ENCODE data around the gene STAG1.
"Not testable (repeated sequence)": the region's sequence is repeated elsewhere in the genome, so short reads cannot be mapped to it uniquely, and the experiment has no call there.

Gene STAG1

GRCh38 chr3:136752172-136752421 is at the start of gene STAG1:
Gene STAG1 (minus strand): TSS chr3:136752378. CDS start chr3:136630898, 121,480 bp downstream.
- no peak for DNase-seq

- DNase-seq = not testable (repeated sequence)
Observed at GRCh38 chr3:136801146-136801545, 49.0 kb upstream of the STAG1 start.

DNA sequence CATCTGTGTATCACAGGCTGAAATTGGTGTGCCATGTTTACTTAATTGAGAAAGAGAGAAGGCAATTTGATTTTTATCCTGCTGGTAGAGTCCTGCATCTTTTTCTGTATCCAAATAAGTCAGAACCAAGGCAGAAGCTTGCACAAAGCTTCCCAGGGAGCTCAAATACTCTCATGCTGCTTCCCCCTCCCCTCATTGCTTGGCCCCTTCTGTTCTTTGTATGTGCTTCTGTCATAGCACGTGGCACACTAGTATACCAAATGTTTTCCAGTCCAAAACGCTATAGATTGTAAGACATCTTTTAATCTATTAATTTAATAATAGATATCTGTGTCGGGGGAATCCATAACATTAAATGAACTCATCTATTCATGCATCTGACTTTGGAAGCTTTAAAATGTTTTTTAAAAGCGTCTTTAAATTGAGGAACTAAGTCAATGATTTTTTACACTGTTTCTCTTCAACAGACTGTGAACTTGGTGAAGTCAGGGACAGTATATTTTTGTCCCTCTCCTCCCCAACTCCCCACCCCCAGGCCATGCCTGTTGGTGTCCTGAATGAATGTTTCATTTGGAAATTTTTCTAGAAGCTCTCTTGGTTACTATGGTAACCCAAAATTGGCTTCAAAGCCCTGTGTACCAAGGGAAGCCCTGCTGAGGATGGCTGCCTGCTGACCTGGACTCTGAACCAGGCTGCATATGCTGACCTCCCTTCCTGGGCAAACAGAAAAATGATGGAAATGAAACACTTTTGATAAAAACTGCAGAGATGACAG is 40.6 kb upstream of the STAG1 start:
- DNase-seq = no peak

- DNase-seq = no peak
Observed at GRCh38 chr3:136790786-136791185, 38.6 kb upstream of the STAG1 start.

GRCh38 chr3:136789976-136790375 is 37.8 kb upstream of the STAG1 start:
- DNase-seq = no peak

GRCh38 chr3:136788154-136788553 is 36.0 kb upstream of the STAG1 start:
- no peak for DNase-seq

DNA sequence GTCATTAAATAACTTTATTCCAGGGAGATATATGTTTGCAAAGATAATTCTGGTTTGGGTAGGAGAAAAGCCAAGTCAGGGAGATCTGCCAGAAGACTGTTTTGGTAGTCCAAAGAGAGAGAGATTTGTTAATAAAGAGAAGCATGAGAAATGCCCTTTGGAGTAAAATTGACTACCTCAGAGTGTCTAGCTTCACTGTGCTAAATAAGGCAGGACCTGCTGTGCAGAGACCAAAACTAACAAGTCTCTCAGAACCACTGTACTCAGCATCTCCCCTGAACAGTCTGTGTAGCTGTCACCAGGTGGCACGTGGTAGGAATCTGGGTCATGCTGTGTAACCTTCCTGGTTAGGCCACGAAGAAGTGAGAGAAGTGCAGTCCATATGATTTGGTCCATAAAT is 35.2 kb upstream of the STAG1 start:
- DNase-seq = peak; percentile 47

DNA sequence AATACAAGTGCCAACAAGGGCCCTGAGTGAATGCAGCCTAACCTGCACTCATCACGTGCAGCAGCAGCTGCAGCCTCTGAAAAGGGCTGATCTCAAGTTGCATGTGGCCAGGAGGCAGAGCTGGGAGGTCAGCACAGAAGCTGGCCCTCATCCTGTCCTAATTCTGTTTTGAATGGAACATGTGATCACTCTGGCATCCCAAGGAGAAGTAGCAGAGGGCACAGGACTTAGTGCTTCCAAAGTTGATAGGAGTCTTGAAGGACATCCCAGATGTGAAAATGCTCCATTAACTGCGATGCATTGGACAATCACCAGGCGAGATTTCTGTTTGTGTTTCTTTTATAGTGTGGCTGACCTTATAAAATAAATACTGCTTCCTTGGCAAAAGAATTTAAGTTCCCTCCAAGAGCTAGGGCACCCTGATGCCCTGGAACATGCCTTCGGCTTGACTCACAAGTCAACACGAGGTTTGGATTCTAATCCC is 31.6 kb upstream of the STAG1 start:
- no peak for DNase-seq

GRCh38 chr3:136780741-136781140 is 28.6 kb upstream of the STAG1 start:
- DNase-seq = no peak

DNA sequence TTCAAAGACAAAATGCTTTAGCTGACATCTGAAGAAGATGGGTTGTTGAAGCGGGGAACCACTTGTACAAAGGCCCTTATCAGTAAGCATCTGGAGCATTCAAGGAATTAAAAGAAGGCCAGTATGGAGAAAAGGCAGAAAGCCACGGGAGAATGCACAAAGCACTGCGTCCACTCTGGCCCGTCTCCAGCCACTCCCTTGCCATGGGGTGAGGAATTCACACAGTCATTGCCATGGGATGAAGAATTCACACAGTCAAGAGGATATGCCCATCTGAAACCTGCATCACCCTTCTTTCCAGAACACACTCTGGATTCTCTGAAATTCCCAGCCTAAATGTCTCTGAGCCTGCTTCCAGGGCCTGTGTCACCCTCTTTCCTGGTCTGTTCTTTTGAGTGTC is 26.7 kb upstream of the STAG1 start:
- DNase-seq = no peak

DNA sequence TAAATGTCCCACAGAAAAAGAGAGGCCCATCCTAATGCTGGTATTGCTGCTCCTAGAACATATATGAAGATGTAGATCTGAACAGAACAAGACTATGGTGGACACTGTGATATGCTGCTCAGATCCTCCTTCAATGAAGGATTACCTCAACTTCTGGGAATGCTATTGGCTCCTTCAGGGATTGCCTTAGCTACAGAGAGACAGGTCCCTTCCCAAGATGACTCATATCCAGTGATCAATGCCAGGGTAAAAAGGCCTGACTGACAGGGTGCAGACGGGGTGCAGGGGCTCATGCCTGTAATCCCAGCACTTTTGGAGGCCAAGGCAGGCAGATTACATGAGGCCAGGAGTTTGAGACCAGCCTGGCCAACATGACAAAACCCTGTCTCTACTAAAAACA is 20.5 kb upstream of the STAG1 start:
- no peak for DNase-seq

DNA sequence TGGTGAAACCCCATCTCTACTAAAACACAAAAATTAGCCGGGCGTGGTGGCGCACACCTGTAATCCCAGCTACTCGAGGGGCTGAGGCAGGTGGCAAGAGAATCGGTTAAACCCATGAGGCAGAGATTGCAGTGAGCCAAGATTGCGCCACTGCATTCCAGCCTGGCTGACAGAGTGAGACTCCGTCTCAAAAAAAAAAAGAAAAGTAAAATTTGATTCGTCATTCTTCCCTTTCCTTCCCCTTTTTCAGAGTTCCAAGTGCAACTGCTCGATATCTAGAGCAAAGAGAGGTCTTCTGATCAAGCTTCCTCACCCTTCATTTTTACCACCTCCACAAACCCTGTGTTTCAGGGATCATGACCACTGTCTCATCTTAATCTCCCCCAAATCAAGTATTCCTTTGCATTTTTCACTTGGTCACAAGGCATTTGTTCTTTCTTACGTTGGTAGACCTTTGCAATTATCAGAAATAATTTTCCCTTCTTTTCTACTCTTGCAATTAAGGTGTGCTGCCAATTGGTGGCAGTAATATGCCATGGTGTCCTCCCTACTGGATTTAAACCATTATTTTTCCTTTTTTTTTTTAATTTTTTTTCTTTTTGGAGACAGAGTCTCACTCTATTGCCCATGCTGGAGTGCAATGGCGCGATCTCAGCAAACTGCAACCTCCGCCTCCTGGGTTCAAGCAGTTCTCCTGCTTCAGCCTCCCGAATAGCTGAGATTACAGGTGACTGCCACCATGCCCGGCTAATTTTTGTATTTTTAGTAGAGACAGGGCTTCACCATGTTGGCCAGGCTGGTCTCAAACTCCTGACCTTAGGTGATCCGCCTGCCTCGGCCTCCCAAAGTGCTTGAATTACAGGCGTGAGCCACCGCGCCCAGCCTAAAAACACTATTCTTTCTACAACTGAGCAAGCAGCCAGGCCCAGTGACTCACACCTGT is 6.3 kb upstream of the STAG1 start:
- peak; percentile 27 for DNase-seq

DNA sequence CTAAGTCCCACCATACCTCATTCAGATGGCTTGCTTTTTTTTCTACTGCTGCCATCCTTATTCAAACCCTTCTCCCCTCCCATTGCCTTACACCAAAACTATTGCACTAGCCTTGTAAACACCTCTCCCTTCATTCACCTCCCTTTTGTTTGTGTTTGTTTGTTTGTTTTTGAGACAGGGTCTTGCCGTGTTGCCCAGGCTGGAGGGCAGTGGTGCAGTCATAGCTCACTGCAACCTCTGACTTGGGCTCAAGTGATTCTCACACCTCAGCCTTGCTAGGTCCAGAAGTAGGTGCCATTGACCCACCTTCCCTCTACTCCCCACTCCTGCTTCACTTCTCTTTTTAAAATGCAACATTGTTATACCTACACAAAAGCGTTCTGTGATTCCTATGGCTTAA is 3.0 kb upstream of the STAG1 start:
- DNase-seq = no peak

DNA sequence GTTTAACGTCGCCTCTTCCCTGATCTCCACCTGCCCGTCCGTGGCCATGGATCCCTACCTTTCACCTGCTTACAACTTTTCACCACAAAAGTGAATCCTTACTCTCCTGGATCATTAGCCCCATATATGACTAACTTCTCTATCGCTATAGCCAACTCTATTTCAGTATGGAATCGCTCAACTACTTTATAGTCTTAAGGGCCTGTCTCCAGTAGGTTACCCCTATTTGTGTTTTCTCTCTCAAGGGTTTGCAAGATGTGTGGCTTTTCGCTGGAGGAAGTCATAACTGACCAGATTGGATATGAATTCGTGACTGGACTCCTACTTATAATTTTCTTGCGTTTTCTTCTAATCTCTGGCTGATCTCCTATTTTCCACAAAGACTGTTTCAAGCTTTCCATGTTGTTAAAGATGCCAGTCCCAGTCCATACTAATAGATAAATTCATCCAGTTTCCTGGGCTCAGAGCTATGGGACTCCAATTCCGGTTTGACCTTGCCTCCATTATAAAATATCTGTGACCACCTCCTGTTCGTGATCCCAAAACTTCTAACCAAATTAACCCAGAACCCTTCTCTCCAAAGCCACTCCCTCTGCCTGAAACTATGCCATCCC is 1.3 kb upstream of the STAG1 start:
- no peak for DNase-seq

DNA sequence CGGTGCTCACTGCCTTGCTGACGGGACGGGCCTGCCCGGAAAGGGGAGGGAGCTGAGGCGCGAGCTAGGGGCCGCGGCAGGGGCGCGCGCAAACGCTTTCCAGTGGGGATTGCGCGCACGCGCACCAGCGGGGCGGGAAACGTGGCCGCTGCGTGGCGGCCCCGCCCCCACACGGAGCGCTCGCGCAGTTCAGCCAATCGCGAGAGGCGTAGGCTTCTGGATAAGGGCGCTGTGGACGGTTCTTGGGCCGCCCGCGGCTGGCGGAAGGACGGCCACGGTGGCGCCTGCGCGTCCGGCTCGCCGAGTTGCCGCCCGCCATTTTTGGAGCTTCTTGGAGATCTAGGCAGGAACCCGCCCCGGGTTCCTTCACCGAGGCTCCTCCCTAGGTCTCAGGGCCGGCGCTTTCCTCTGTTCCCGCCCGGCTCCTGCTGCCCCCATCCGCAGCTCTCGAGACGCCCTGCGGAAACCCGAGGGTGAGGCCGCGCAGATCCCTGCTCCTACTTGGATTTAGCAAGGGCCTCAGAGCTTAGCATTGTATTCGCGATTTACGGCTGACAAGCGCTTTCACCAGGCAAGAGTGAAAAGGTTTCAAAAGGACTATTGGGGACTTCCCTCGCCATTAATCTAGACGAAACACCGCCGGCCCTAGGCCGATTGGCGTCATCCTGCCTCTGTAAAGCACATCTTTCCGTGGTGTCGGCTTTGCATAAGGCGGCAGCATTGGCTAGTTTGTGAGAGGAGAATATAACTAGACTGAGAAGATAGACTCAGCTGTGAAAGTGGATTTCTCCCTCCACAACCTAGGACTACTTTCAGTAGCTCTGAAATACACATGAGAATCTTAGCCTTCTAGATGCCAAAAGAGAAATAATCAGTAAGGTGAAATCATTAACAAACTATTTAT is 496 bp upstream of the STAG1 start:
- DNase-seq = peak; percentile 99

- peak; percentile 94 for DNase-seq
Observed at GRCh38 chr3:136751316-136752171, 634 bp downstream of the STAG1 start.

GRCh38 chr3:136750897-136751315 is 1.3 kb downstream of the STAG1 start:
- no peak for DNase-seq

- peak; percentile 51 for DNase-seq
Observed at GRCh38 chr3:136750209-136750896, 1.8 kb downstream of the STAG1 start.

- not testable (repeated sequence) for DNase-seq
Observed at GRCh38 chr3:136749602-136750001, 2.6 kb downstream of the STAG1 start.

DNA sequence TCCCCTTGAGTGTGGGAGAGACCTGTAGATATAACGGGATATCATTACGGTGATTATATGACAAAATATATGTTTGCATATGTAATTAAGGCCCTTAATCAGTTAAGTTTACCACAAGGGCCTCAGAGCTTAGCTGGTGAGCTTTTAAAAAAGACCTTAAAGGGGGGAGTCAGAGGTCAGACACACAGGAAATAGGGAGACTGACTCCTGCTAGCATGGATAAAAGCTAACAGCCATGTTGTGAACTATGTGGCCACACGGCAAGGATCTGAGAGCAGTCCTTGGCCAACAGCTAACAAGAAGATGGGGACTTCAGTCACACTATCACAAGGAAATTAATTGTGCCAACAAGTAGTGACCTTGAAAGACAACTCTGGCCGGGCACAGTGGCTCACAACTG is 3.1 kb downstream of the STAG1 start:
- peak; percentile 60 for DNase-seq

DNA sequence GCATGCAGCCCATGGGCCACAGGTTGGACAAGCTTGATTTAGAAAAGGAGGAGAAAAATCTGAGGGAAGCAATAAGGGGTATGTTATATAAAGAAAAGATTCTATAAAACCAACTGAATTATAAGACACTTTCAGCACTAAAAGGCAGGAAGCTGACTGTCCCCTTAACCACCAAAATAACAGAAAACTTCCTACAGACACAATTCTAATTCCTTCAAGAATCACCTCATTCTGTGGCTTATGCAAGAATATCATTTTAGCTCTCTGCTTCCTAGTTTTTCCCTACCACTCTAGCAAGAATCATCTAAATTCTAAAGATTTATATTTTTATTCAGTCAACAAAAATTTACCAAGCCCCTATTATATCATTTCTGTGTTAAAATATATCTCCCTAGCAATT is 6.3 kb downstream of the STAG1 start:
- no peak for DNase-seq

All from NCI-H82 (cell line).